Chondrocyte (in vitro differentiated cells): ENCODE measurements around the gene ISL2. TPM values are rescaled to one million over a fixed set of nuclear protein-coding genes. Genes with fewer than 3 reads are reported as not detected.

ENCODE experiments used
- DNase-seq: peaks from one replicate; pipeline ENCODE4 v3.0.0; 2021; ENCODE audit warnings: mixed read lengths, low spot score
- H3K27ac Mint-ChIP-seq: one replicate; pipeline ENCODE4 v1.8.0; 2021; ENCODE audit warnings: mild to moderate bottlenecking, moderate library complexity, mixed read lengths; ENCODE audit not compliant: unreplicated experiment
- H3K27me3 Mint-ChIP-seq: 2 replicates; pipeline ENCODE4 v1.8.0; 2021; ENCODE audit warnings: low read depth, mixed read lengths
- H3K36me3 Mint-ChIP-seq: 2 replicates; pipeline ENCODE4 v1.8.0; 2021; ENCODE audit warnings: low read depth, mixed read lengths
- H3K4me1 Mint-ChIP-seq: 2 replicates; pipeline ENCODE4 v1.8.0; 2021; ENCODE audit warnings: low read depth, mild to moderate bottlenecking, mixed read lengths
- H3K4me3 Mint-ChIP-seq: one replicate; pipeline ENCODE4 v1.8.0; 2021; ENCODE audit warnings: mild to moderate bottlenecking, moderate library complexity, mixed read lengths; ENCODE audit not compliant: unreplicated experiment
- H3K9me3 Mint-ChIP-seq: 2 replicates; pipeline ENCODE4 v1.8.0; 2021; ENCODE audit warnings: low read depth, mixed read lengths
- total RNA-seq: library from RNA; stranded (reverse); gene quantifications from 3 replicates; pipeline ENCODE4 v1.2.1, GENCODE V29; 2021
- TF ChIP-seq, protein P1 (sequence below): fragments of 200-600 bp; sonication (generic); IDR thresholded peaks from 2 replicates; pipeline ENCODE4 v1.5.0; 2021; ENCODE audit warnings: antibody characterized with exemption, mild to moderate bottlenecking, moderate library complexity

ISL2 gene
- total RNA-seq, 1 donor from 2014 or later: not detected

- Mint-ChIP-seq H3K9me3 (no peaks in the 10 kb centered on the region), H3K36me3 (no peaks in the 10 kb centered on the region), H3K27me3 (peaks cover 29% of the 10 kb centered on the region), H3K4me1 (no peaks in the 10 kb centered on the region), H3K4me3 (no peak overlapping the region), H3K27ac (no peak overlapping the region)
- DNase-seq: no peak
- TF ChIP-seq, protein P1, sequence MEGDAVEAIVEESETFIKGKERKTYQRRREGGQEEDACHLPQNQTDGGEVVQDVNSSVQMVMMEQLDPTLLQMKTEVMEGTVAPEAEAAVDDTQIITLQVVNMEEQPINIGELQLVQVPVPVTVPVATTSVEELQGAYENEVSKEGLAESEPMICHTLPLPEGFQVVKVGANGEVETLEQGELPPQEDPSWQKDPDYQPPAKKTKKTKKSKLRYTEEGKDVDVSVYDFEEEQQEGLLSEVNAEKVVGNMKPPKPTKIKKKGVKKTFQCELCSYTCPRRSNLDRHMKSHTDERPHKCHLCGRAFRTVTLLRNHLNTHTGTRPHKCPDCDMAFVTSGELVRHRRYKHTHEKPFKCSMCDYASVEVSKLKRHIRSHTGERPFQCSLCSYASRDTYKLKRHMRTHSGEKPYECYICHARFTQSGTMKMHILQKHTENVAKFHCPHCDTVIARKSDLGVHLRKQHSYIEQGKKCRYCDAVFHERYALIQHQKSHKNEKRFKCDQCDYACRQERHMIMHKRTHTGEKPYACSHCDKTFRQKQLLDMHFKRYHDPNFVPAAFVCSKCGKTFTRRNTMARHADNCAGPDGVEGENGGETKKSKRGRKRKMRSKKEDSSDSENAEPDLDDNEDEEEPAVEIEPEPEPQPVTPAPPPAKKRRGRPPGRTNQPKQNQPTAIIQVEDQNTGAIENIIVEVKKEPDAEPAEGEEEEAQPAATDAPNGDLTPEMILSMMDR: no peak
These were observed 15.4 kb upstream of the ISL2 start for GRCh38 chr15:76321171-76321570.

- Mint-ChIP-seq H3K27ac (no peak overlapping the region), H3K4me3 (no peak overlapping the region), H3K27me3 (peaks cover 31% of the 10 kb centered on the region), H3K4me1 (no peaks in the 10 kb centered on the region), H3K9me3 (no peaks in the 10 kb centered on the region), H3K36me3 (no peaks in the 10 kb centered on the region)
- TF ChIP-seq, protein P1: no peak
- no peak for DNase-seq
These were observed 15.0 kb upstream of the ISL2 start for GRCh38 chr15:76321602-76322001.

- Mint-ChIP-seq H3K27ac (no peak overlapping the region), H3K4me1 (no peaks in the 10 kb centered on the region), H3K27me3 (peaks cover 44% of the 10 kb centered on the region), H3K4me3 (no peak overlapping the region), H3K9me3 (no peaks in the 10 kb centered on the region), H3K36me3 (no peaks in the 10 kb centered on the region)
- no peak for DNase-seq
- TF ChIP-seq, protein P1: no peak
These were observed 12.5 kb upstream of the ISL2 start for GRCh38 chr15:76324066-76324465.

DNA sequence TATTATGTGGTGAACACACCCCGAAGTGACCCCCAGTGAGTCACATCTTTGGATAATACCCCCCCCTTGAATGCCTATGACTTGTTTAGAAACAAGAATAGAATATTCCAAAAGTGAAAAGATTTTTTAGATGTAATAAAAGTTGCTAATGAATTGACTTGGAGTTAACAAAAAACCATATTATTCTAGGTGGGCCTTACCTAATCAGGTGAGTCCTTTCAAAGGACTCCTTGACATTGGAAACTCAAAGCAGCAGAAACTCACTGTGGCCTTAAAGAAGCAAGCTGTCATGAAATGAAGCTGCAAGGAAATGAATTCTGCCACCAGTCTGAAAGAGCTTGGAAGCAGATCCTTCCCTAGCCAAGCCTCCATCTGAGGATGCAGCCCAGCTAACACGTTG lies 10.9 kb upstream of the ISL2 start:
- Mint-ChIP-seq H3K4me1 (no peaks in the 10 kb centered on the region), H3K27ac (no peak overlapping the region), H3K27me3 (peaks cover 56% of the 10 kb centered on the region), H3K36me3 (no peaks in the 10 kb centered on the region), H3K9me3 (no peaks in the 10 kb centered on the region), H3K4me3 (no peak overlapping the region)
- DNase-seq: no peak
- TF ChIP-seq, protein P1: no peak

GRCh38 chr15:76327191-76328105 lies 9.1 kb upstream of the ISL2 start:
- no peak overlapping the region for H3K4me3 Mint-ChIP-seq
- no peak for DNase-seq
- no peak overlapping the region for H3K27ac Mint-ChIP-seq

More at GRCh38 chr15:76327191-76328105, 9.1 kb upstream of the ISL2 start:
- no peaks in the 10 kb centered on the region for H3K9me3 Mint-ChIP-seq
- TF ChIP-seq, protein P1: no peak
- no peaks in the 10 kb centered on the region for H3K4me1 Mint-ChIP-seq
- H3K27me3 Mint-ChIP-seq: peaks cover 55% of the 10 kb centered on the region
- H3K36me3 Mint-ChIP-seq: no peaks in the 10 kb centered on the region
